Gastrocnemius medialis (tissue), 4 donors: ENCODE measurements around the gene USP28.

Experiments
- POLR2A ChIP-seq, 2 donors: fragments of 450-650 bp; IDR thresholded peaks; one replicate each; pipeline ENCODE4 v1.6.1; 2017; ENCODE audit warnings: antibody characterized with exemption in 2 of 2, mild to moderate bottlenecking in 2 of 2, moderate library complexity in 2 of 2
- TF ChIP-seq, protein P1 (sequence below), 5 experiments: fragments of 450-650 bp in 3 of 5; fragments of 200-600 bp in 2 of 5; sonication (generic) in 2 of 5; IDR thresholded peaks in 4 of 5; conservative IDR thresholded peaks in 1 of 5; 1 replicate in 4 of 5; 2 replicates in 1 of 5; pipeline ENCODE4 v1.5.1; 2016 to 2019; ENCODE audit warnings: antibody characterized with exemption in 5 of 5, mild to moderate bottlenecking in 3 of 5, moderate library complexity in 3 of 5

DNA sequence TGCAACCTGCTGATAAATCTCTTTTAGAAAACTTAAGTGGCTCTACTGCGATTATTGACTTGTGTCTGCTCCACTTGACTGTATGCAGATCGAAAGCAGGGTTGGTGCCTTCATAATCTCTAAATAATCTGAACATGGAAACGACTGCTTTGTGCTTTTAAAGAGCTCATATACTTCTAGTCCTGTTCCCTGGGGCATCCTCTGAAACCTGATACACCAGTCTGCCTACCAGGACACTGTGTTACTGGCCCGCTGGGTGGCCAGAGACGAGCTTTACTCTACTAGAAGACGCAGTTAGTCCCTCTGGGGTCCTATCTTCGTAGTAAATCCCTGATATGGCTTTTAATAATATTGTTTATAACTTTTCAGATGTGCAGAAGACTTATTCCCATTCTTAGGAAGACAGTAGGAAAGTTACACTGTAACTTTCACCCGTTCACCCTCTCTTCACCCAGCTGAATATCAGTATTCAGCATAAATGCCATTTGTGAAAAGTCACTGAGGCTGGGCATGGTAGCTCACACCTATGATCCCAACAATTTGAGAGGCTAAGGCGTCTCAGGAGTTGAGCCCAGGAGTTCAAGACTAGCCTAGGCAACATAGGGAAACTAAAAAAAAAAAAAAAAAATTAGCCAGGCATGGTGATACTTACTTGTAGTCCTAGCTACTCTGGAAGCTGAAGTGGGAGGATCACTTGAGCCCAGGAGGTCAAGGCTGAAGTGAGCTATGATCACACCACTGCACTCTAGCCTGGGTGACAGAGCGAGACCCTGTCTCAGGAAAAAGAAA is 20.2 kb upstream of the USP28 start:
- TF ChIP-seq, protein P1, sequence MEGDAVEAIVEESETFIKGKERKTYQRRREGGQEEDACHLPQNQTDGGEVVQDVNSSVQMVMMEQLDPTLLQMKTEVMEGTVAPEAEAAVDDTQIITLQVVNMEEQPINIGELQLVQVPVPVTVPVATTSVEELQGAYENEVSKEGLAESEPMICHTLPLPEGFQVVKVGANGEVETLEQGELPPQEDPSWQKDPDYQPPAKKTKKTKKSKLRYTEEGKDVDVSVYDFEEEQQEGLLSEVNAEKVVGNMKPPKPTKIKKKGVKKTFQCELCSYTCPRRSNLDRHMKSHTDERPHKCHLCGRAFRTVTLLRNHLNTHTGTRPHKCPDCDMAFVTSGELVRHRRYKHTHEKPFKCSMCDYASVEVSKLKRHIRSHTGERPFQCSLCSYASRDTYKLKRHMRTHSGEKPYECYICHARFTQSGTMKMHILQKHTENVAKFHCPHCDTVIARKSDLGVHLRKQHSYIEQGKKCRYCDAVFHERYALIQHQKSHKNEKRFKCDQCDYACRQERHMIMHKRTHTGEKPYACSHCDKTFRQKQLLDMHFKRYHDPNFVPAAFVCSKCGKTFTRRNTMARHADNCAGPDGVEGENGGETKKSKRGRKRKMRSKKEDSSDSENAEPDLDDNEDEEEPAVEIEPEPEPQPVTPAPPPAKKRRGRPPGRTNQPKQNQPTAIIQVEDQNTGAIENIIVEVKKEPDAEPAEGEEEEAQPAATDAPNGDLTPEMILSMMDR (IDR thresholded peaks at IDR 0.05 in 4 of 5, conservative IDR thresholded peaks at IDR 0.05 in 1 of 5), result peak in 2 of 5 experiments; percentile 29 to 37
- no peak for TF ChIP-seq POLR2A (IDR thresholded peaks at IDR 0.05)
